Fibroblast of lung (primary cell): Measurements from ENCODE around the gene NCR3LG1. TPM values are rescaled to one million over a fixed set of nuclear protein-coding genes. Genes with fewer than 3 reads are reported as not detected.
A peak's percentile ranks its signal among the peaks of the same experiment; 100 is the strongest.

Experiments
- DNase-seq, 2 donors: peaks; one replicate each; pipeline versions ENCODE4 v3.0.0 to v3.0.0-alpha.2; 2010; ENCODE audit warnings: low read depth in 2 of 2
- H2AFZ ChIP-seq: 2 replicates; pipeline ENCODE4 v1.5.1; 2012; ENCODE audit warnings: low read length, control low read depth, inconsistent platforms
- H3K27ac ChIP-seq: 2 replicates; pipeline ENCODE4 v1.5.1; 2011; ENCODE audit warnings: low read length, control low read depth; ENCODE audit not compliant: insufficient read depth
- H3K27me3 ChIP-seq: 2 replicates; pipeline ENCODE4 v1.5.1; 2011; ENCODE audit warnings: mild to moderate bottlenecking, low read length; ENCODE audit not compliant: control insufficient read depth, insufficient read depth
- H3K36me3 ChIP-seq: 2 replicates; pipeline ENCODE4 v1.5.1; 2011; ENCODE audit warnings: low read length; ENCODE audit not compliant: control insufficient read depth, insufficient read depth
- H3K4me1 ChIP-seq: 2 replicates; pipeline ENCODE4 v1.5.1; 2011; ENCODE audit warnings: low read length; ENCODE audit not compliant: control insufficient read depth, insufficient read depth; ENCODE audit errors: extremely low read depth
- H3K4me2 ChIP-seq: 2 replicates; pipeline ENCODE4 v1.5.1; 2011; ENCODE audit warnings: low read length, control low read depth; ENCODE audit not compliant: insufficient read depth; ENCODE audit errors: extremely low read depth
- H3K4me3 ChIP-seq, 4 experiments: fragments of 200-600 bp in 1 of 4; sonication (generic) in 1 of 4; replicated peaks in 1 of 4; 2 replicates each; pipeline ENCODE4 v1.5.1; 2011 to 2016; ENCODE audit warnings: low read length in 4 of 4, low read depth in 3 of 4, mild to moderate bottlenecking in 3 of 4, control low read depth in 2 of 4, inconsistent platforms in 1 of 4, mixed read lengths in 1 of 4; ENCODE audit not compliant: insufficient read depth in 1 of 4; ENCODE audit errors: control extremely low read depth in 1 of 4
- H3K79me2 ChIP-seq: 2 replicates; pipeline ENCODE4 v1.5.1; 2012; ENCODE audit warnings: mild to moderate bottlenecking, low read length, inconsistent platforms; ENCODE audit not compliant: control insufficient read depth, insufficient read depth
- H3K9ac ChIP-seq: 2 replicates; pipeline ENCODE4 v1.5.1; 2011; ENCODE audit warnings: mild to moderate bottlenecking, low read length, control low read depth; ENCODE audit not compliant: insufficient read depth
- H3K9me3 ChIP-seq: 2 replicates; pipeline ENCODE4 v1.5.1; 2012; ENCODE audit warnings: low read depth, low read length; ENCODE audit not compliant: control insufficient read depth, insufficient read depth
- H4K20me1 ChIP-seq: 2 replicates; pipeline ENCODE4 v1.5.1; 2011; ENCODE audit warnings: low read length; ENCODE audit not compliant: control insufficient read depth, insufficient read depth; ENCODE audit errors: extremely low read depth
- EZH2 ChIP-seq: IDR thresholded peaks from 2 replicates; pipeline ENCODE4 v1.5.1; 2012; ENCODE audit warnings: low read length, control low read depth, mild to moderate bottlenecking; ENCODE audit errors: missing control alignments
- polyA minus RNA-seq: library from RNA; depleted of rRNA, polyadenylated mRNA; stranded (reverse); fragments of >200 nt; gene quantifications from 2 replicates; pipeline ENCODE4 v1.2.3, GENCODE V29; 2011; ENCODE audit warnings: low replicate concordance
- polyA plus RNA-seq, 2 donors: library from polyadenylated mRNA; depleted of rRNA in 1 of 2; stranded (reverse) in 1 of 2; unstranded in 1 of 2; fragments of >200 nt; gene quantifications; 2 replicates each; pipeline ENCODE4 v1.2.1, GENCODE V29; 2011 to 2012; ENCODE audit warnings: missing spikeins in 1 of 2
- total RNA-seq: library from RNA; depleted of rRNA; stranded (reverse); fragments of >200 nt; gene quantifications from 2 replicates; pipeline ENCODE4 v1.2.1, GENCODE V29; 2014
- TF ChIP-seq, protein P1 (sequence below), 2 donors: IDR thresholded peaks in 1 of 2; conservative IDR thresholded peaks in 1 of 2; 1 replicate in 1 of 2; 2 replicates in 1 of 2; pipeline ENCODE4 v1.5.1; 2011 to 2012; ENCODE audit warnings: low read length in 2 of 2, control low read depth in 1 of 2, inconsistent platforms in 1 of 2, low read depth in 1 of 2, mild to moderate bottlenecking in 1 of 2

NCR3LG1 gene, protein sequence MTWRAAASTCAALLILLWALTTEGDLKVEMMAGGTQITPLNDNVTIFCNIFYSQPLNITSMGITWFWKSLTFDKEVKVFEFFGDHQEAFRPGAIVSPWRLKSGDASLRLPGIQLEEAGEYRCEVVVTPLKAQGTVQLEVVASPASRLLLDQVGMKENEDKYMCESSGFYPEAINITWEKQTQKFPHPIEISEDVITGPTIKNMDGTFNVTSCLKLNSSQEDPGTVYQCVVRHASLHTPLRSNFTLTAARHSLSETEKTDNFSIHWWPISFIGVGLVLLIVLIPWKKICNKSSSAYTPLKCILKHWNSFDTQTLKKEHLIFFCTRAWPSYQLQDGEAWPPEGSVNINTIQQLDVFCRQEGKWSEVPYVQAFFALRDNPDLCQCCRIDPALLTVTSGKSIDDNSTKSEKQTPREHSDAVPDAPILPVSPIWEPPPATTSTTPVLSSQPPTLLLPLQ
- total RNA-seq (4.5 and 4.9 TPM in 2 replicates), polyA plus RNA-seq (5.2 and 6.0 TPM in 2 replicates), polyA minus RNA-seq (3.7 and 6.0 TPM in 2 replicates)
- polyA plus RNA-seq (2012): 2.2 and 3.8 TPM in 2 replicates

DNA sequence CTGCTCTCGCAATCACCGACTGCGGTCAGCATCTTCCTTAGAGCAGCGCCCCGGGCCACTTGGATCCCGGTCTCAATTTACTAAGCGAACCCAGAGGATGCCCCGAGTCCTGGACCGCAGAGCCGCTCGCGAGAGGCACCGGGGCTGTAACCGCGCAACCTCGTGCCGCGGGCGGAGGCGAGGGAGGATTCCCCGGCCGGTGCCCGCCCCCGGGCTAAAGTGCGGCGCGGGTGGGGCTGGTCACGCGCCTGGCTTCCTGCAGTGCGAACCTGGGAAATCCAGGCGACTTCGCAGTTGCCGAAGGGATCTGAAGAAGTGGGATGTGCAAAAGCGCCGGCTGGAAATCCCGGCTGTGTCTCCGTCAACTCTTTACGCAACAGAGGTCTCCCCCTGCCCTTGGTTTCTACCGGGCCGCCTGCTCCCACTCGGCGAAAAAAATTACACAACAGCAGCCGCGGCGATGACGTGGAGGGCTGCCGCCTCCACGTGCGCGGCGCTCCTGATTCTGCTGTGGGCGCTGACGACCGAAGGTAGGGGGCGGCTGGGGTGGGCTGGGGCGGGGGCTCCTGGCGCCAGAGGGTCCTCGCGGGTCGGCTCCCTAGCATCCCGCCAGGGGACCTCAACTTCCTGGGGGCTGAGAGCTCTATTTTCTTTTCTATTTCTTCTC is at the start of gene NCR3LG1:
Gene NCR3LG1, plus strand, starts transcription at position 291 of the 667 bp plus-strand sequence. Its CDS starts 170 bp downstream, at position 461.
- Histone ChIP-seq H3K9me3 (no peaks in the 10 kb centered on the region), H3K9ac (peak within 1 kb of the TSS; percentile 88), H3K27ac (peak within 1 kb of the TSS; percentile 85), H3K79me2 (no peaks in the 10 kb centered on the region), H2AFZ (peak within 1 kb of the TSS; percentile 80), H3K4me2 (peak within 1 kb of the TSS; percentile 99), H3K4me3 (peak within 1 kb of the TSS; percentile 59 to 80 (median 72)), H3K27me3 (no peaks in the 10 kb centered on the region), H3K36me3 (no peaks in the 10 kb centered on the region), H3K4me1 (no peaks in the 10 kb centered on the region), H4K20me1 (no peaks in the 10 kb centered on the region)
- peak; percentile 64 to 78 for DNase-seq
- TF ChIP-seq EZH2: no peak
- TF ChIP-seq, protein P1, sequence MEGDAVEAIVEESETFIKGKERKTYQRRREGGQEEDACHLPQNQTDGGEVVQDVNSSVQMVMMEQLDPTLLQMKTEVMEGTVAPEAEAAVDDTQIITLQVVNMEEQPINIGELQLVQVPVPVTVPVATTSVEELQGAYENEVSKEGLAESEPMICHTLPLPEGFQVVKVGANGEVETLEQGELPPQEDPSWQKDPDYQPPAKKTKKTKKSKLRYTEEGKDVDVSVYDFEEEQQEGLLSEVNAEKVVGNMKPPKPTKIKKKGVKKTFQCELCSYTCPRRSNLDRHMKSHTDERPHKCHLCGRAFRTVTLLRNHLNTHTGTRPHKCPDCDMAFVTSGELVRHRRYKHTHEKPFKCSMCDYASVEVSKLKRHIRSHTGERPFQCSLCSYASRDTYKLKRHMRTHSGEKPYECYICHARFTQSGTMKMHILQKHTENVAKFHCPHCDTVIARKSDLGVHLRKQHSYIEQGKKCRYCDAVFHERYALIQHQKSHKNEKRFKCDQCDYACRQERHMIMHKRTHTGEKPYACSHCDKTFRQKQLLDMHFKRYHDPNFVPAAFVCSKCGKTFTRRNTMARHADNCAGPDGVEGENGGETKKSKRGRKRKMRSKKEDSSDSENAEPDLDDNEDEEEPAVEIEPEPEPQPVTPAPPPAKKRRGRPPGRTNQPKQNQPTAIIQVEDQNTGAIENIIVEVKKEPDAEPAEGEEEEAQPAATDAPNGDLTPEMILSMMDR (conservative IDR thresholded peaks at IDR 0.05 in 1 of 2, IDR thresholded peaks at IDR 0.05 in 1 of 2; ENCODE audit: low read depth in 1 of 2, low read length in 2 of 2): no peak

- Histone ChIP-seq H3K36me3 (no peaks in the 10 kb centered on the region), H3K9me3 (no peaks in the 10 kb centered on the region), H2AFZ (peak overlapping the region; percentile 60), H3K4me3 (peak overlapping the region in 1 of 4 experiments; percentile 7), H3K4me1 (peaks cover 4% of the 10 kb centered on the region), H3K79me2 (no peaks in the 10 kb centered on the region), H3K27me3 (no peaks in the 10 kb centered on the region), H3K9ac (no peak overlapping the region), H4K20me1 (no peaks in the 10 kb centered on the region), H3K27ac (peak overlapping the region; percentile 42), H3K4me2 (peak overlapping the region; percentile 34)
- TF ChIP-seq EZH2: no peak
- TF ChIP-seq, protein P1 (conservative IDR thresholded peaks at IDR 0.05 in 1 of 2, IDR thresholded peaks at IDR 0.05 in 1 of 2; ENCODE audit: low read depth in 1 of 2, low read length in 2 of 2): no peak
- peak in 1 of 2 donors; percentile 1 for DNase-seq
Observed at GRCh38 chr11:17313349-17314231, 38.0 kb upstream of the NCR3LG1 start.
